Left lung (tissue), 10 donors: ENCODE measurements around the gene SLC25A25. TPM values are rescaled to one million over a fixed set of nuclear protein-coding genes. Genes with fewer than 3 reads are reported as not detected.

Experiments
- ATAC-seq: fragments of 200-7000 bp; cut with Tn5 transposase; one replicate; pipeline ENCODE4 v1.9.1; 2020; ENCODE audit warnings: moderate library complexity
- DNase-seq, 4 donors: peaks; one replicate each; pipeline ENCODE4 v3.0.0-alpha.2; 2013 to 2020
- H3K27ac ChIP-seq, 2 donors: fragments of 200-600 bp; sonication (generic) in 1 of 2; one replicate each; pipeline versions ENCODE4 v1.5.0 to v1.8.0; 2020 to 2021
- H3K27me3 ChIP-seq, 2 donors: fragments of 200-600 bp; sonication (generic) in 1 of 2; one replicate each; pipeline versions ENCODE4 v1.5.0 to v1.8.0; 2020 to 2021
- H3K36me3 ChIP-seq, 2 donors: fragments of 200-600 bp; sonication (generic) in 1 of 2; one replicate each; pipeline versions ENCODE4 v1.5.0 to v1.8.0; 2020 to 2021
- H3K4me1 ChIP-seq, 2 donors: fragments of 200-600 bp; one replicate each; pipeline ENCODE4 v1.8.0; 2021
- H3K4me3 ChIP-seq, 2 donors: fragments of 200-600 bp; sonication (generic) in 1 of 2; one replicate each; pipeline versions ENCODE4 v1.5.0 to v1.8.0; 2020 to 2021; ENCODE audit warnings: mild to moderate bottlenecking in 1 of 2
- H3K9me3 ChIP-seq, 2 donors: fragments of 200-600 bp; sonication (generic) in 1 of 2; one replicate each; pipeline versions ENCODE4 v1.5.0 to v1.8.0; 2020 to 2021
- CTCF ChIP-seq, 2 donors: fragments of 200-600 bp; sonication (generic) in 1 of 2; IDR thresholded peaks; one replicate each; pipeline versions ENCODE4 v1.5.0 to v1.8.0; 2021; ENCODE audit warnings: antibody characterized with exemption in 2 of 2
- intact Hi-C, 2 donors: fragments of 100-400 bp; cut with DNase I; formaldehyde crosslinking; loops; one replicate each; pipeline versions ENCODE4 v1.11.2 to v1.14.2; 2022
- polyA plus RNA-seq, 6 donors: library from polyadenylated mRNA; unstranded; fragments of 120-200 nt; gene quantifications; one replicate each; pipeline ENCODE4 v1.2.1, GENCODE V29; 2013; ENCODE audit not compliant: insufficient read length in 6 of 6
- total RNA-seq, 2 donors: library from RNA; stranded (reverse); fragmentation: NEBNext Ultra II Directional; extraction: Animal tissue kit (Norgen Biotek cat#: 25700); gene quantifications; one replicate each; pipeline ENCODE4 v1.2.1, GENCODE V29; 2021
- donor health status: DM: no; HTN: yes; CAD: no.
- donor health status: DM: no; HTN: no; CAD: no.

Gene SLC25A25
- total and polyA plus RNA-seq, 8 donors = 9.8 to 21.0 (median 15.4) TPM

- TF ChIP-seq CTCF (IDR thresholded peaks at IDR 0.05) = no peak
- Histone ChIP-seq H3K27ac (peak overlapping the region; percentile 93 to 95), H3K9me3 (no peaks in the 10 kb centered on the region), H3K36me3 (no peaks in the 10 kb centered on the region), H3K27me3 (no peaks in the 10 kb centered on the region), H3K4me1 (peaks cover 57 to 94% of the 10 kb centered on the region in 2 donors), H3K4me3 (no peak overlapping the region)
- ATAC-seq = no peak
- no peak for DNase-seq
- intact Hi-C loops = no loop called here
These were observed 27.0 kb downstream of the SLC25A25 start for GRCh38 chr9:128094950-128095544.

GRCh38 chr9:128096616-128097536 lies 28.8 kb downstream of the SLC25A25 start:
- Histone ChIP-seq H3K27me3 (no peaks in the 10 kb centered on the region), H3K4me1 (peaks cover 64 to 97% of the 10 kb centered on the region in 2 donors), H3K9me3 (no peaks in the 10 kb centered on the region), H3K4me3 (no peak overlapping the region), H3K27ac (peak overlapping the region; percentile 91 to 93), H3K36me3 (peaks cover 0 to 16% of the 10 kb centered on the region in 2 donors)
- DNase-seq (peak in 1 of 4 donors; percentile 22), ATAC-seq (no peak)
- intact Hi-C loops = no loop called here
- no peak for TF ChIP-seq CTCF (IDR thresholded peaks at IDR 0.05)

GRCh38 chr9:128097543-128098296 lies 29.7 kb downstream of the SLC25A25 start:
- ATAC-seq (no peak), DNase-seq (peak in 1 of 4 donors; percentile 70)
- no peaks in the 10 kb centered on the region for H3K9me3 ChIP-seq
- peaks cover 0 to 25% of the 10 kb centered on the region in 2 donors for H3K36me3 ChIP-seq
- no peaks in the 10 kb centered on the region for H3K27me3 ChIP-seq
- intact Hi-C loops = no loop called here
- peaks cover 59 to 97% of the 10 kb centered on the region in 2 donors for H3K4me1 ChIP-seq
- peak overlapping the region; percentile 91 to 93 for H3K27ac ChIP-seq
- H3K4me3 ChIP-seq = peak overlapping the region in 1 of 2 donors; percentile 59
- TF ChIP-seq CTCF (IDR thresholded peaks at IDR 0.05) = no peak

- peak overlapping the region; percentile 30 to 59 for H3K4me3 ChIP-seq
- peaks cover 0 to 33% of the 10 kb centered on the region in 2 donors for H3K36me3 ChIP-seq
- H3K9me3 ChIP-seq = no peaks in the 10 kb centered on the region
- peak; percentile 78 for ATAC-seq
- peaks cover 52 to 97% of the 10 kb centered on the region in 2 donors for H3K4me1 ChIP-seq
- no peaks in the 10 kb centered on the region for H3K27me3 ChIP-seq
- no peak for TF ChIP-seq CTCF (IDR thresholded peaks at IDR 0.05)
- peak; percentile 76 to 96 (median 92) for DNase-seq
- intact Hi-C loops = no loop called here
- H3K27ac ChIP-seq = peak overlapping the region; percentile 91 to 93
These were observed 30.5 kb downstream of the SLC25A25 start for GRCh38 chr9:128098297-128099230.
